HG03354 (cell line): ENCODE results near the gene WNT16.

Experiments used
- ATAC-seq: cut with Tn5 transposase; IDR thresholded peaks from one replicate; pipeline ENCODE4 v1.9.1; 2021; ENCODE audit warnings: mild to moderate bottlenecking; ENCODE audit not compliant: unreplicated experiment, poor library complexity, severe bottlenecking

WNT16 gene

GRCh38 chr7:121339082-121339481 is 10.3 kb downstream of the WNT16 start:
- no peak for ATAC-seq

- no peak for ATAC-seq
These were observed 13.1 kb downstream of the WNT16 start for GRCh38 chr7:121341933-121342332.

GRCh38 chr7:121342631-121343030 is 13.8 kb downstream of the WNT16 start:
- ATAC-seq, result no peak

GRCh38 chr7:121343302-121343701 is 14.5 kb downstream of the WNT16 start:
- ATAC-seq, result no peak

- ATAC-seq, result no peak
These were observed 15.3 kb downstream of the WNT16 start for GRCh38 chr7:121344093-121344492.

GRCh38 chr7:121344497-121344896 is 15.7 kb downstream of the WNT16 start:
- no peak for ATAC-seq

DNA sequence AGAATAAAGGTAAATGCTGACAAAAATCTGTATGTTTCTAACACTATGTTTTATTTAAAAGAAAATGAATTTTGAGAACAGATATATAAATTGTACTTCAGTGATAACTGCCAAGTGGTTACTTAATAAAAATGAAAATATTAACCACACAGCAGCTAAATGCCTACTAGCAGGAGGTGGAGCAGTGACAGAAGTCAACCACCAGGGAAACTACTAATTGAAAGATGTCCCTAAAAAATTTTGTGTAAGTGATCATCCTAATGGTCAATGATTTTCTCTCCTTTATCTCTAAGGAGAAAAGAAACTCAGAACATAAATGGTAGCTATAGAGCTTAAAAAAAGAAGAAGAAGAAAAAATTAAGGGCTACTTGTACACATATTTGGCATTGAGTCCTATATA is 22.9 kb downstream of the WNT16 start:
- ATAC-seq, result peak; percentile 57

GRCh38 chr7:121352323-121352722 is 23.5 kb downstream of the WNT16 start:
- ATAC-seq, result peak; percentile 58

DNA sequence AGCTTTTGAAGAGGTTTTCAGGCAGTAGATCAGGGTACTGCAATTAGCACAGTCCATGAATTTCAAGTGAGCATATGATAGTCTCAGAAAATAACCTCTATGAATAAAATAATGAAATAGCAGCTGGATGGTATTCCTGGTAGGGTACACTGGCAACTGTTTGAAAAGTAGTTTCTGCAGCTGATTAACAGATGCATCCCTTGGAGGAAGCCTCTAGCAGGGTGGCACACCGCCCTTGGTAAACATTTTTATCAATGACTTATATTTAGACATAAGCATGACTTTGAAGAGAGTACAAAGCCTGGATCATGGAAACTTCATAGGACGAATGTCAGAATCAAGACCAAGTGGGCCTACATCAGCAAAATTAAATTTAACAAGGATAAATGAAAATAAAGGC is 26.8 kb downstream of the WNT16 start:
- ATAC-seq, result no peak

GRCh38 chr7:121360564-121360963 is 31.8 kb downstream of the WNT16 start:
- no peak for ATAC-seq

DNA sequence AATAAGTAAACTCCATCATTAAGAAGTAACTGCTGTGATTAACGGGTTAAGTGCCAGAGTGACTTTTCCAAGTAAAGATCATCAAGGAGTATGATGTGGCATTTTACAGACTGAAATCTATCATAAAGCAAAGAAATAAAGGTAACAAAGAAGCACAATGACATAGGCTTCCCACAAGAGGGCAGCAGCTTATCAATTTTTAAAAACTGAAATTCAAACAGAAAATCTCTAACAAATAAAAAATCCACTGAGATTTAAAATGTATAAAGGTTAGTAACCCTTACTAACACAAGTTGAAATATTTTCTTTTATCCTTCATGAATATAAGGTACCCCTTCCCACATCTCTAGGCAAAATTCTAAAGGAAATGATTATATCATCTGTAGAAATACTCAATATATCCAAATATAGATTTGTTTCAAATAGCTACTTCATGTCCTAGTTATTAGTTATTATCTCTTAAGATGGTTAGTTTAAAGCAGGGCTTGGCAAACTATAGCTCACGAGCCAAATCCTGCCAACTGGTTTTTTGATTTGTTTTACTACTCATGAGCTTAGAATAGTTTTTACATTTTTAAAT is 38.1 kb downstream of the WNT16 start:
- no peak for ATAC-seq

DNA sequence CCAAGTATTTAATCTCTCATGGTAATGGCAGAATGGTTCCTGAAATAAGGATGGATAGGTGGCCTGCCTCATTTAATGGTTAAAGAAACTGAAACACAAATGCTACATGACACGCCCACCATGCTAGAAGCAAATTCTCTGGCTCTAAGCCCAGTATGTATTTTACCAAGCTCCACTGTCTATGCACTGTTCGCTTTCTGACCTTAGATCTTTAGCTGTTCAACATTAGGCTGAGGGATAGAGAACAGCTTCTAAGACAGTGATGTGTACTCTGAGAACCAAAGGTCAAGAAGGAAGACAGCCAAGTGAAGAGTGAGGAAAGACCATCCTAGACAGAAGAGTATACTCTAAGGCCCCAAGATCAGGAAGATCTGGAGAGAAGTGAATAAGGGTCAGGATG is 40.7 kb downstream of the WNT16 start:
- ATAC-seq, result peak; percentile 45

GRCh38 chr7:121371367-121371766 is 42.6 kb downstream of the WNT16 start:
- ATAC-seq, result no peak

DNA sequence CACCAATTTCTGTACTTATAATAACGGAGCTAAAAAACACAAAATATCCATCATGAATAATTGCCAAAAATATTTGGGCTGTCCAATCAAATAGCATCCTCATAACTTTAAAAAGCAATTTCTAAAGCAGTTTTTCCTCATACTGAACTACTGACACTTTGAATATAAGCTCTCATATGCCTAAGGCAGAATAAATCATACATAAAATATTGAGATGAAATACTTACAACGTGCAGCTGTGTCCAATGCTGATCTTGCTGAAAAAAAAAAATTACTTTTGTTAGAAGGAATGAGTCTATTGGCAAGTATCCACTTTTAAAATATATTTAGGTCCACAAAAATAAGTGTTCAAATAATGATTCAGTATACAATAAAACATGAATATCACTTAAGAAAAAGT is 43.1 kb downstream of the WNT16 start:
- ATAC-seq, result no peak

- peak; percentile 92 for ATAC-seq
These were observed 43.7 kb downstream of the WNT16 start for GRCh38 chr7:121372376-121373010.

- peak; percentile 28 for ATAC-seq
These were observed 44.4 kb downstream of the WNT16 start for GRCh38 chr7:121373177-121373576.

DNA sequence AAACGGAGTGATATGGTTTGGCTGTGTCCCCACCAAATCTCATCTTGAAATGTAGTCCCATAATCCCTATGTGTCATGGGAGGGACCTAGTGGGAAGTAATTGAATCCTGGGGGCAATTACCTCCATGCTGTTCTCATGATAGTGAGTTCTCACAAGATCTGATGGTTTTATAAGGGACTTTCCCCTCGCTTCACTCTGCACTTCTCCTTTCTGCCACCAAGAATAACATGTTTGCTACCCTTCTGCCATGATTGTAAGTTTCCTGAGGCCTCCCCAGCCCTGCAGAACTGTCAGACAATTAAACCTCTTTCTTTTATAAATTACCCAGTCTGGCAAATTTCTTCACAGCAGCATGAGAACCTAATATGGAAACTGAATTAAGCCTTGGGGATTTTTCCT is 48.2 kb downstream of the WNT16 start:
- no peak for ATAC-seq

GRCh38 chr7:121379930-121380329 is 51.1 kb downstream of the WNT16 start:
- ATAC-seq, result no peak

DNA sequence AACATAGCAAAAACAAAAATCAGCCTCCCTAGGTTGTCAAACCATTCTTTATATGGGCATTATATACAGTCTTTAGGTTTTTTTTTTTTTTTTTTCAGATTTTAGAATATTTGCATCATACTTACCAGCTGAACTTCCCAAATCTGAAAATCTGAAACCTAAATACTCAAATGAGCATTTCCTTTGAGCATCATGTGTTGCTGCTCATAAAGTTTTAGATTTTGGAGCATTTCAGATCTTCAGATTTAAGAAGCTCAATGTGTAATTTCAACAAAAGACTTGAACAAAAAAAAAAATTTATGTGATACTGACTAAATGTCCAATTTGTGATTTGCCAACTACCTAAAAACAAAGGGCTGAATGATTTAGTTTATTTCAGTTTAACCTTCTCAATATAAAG is 53.7 kb downstream of the WNT16 start:
- no peak for ATAC-seq

DNA sequence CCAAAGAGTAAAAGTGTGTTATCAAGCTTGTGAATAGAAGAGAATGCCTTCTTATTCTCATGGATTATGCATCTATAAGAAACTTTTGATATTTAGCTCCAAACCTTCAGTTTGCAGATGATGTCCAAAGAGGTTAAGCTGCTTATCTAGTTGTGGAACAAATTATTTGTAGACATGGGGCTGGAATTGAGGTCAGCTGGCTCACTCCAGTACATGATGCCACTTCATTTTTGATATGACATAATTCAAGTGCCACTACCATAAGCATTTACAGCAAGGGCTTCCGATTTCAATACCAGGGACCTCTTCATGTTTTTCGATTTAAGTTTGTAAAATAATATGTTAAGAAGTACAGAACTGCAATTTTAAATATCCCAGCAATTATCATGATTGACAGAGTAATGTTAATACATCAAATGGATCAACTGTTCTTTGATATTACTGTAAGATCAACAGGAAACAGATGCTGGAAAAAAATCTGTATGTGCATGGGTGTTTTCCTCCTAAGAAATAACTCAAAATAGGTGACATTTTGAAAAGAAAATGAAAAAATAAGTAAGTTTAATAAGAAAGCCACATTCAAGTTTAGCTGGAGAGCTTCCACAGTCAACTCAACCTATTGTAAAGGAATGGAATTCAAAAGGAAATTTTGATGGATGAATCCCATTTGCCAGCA is 54.6 kb downstream of the WNT16 start:
- ATAC-seq, result no peak

- no peak for ATAC-seq
These were observed 55.5 kb downstream of the WNT16 start for GRCh38 chr7:121384265-121384664.
